H9 (cell line): Measurements from ENCODE around the gene STARD3. TPM values are rescaled to one million over a fixed set of nuclear protein-coding genes. Genes with fewer than 3 reads are reported as not detected.

Source experiments
- DNase-seq: peaks from one replicate; pipeline ENCODE4 v3.0.0-alpha.2; 2017
- H2AFZ ChIP-seq: one replicate; pipeline ENCODE4 v1.6.1; 2013; ENCODE audit warnings: mild to moderate bottlenecking, low read length, control low read depth, moderate library complexity
- H2AK5ac ChIP-seq: 2 replicates; pipeline ENCODE4 v1.6.1; 2013; ENCODE audit warnings: low read length, control low read depth, mixed read lengths; ENCODE audit not compliant: insufficient read length
- H2BK120ac ChIP-seq: one replicate; pipeline ENCODE4 v1.6.1; 2013; ENCODE audit warnings: low read depth, mild to moderate bottlenecking, low read length, control low read depth, inconsistent platforms; ENCODE audit not compliant: poor library complexity, severe bottlenecking
- H2BK12ac ChIP-seq: 2 replicates; pipeline ENCODE4 v1.6.1; 2013; ENCODE audit warnings: low read length, control low read depth, mixed read lengths, low read depth; ENCODE audit not compliant: insufficient read length
- H2BK15ac ChIP-seq: 2 replicates; pipeline ENCODE4 v1.6.1; 2013; ENCODE audit warnings: low read depth, low read length, control low read depth
- H2BK20ac ChIP-seq: one replicate; pipeline ENCODE4 v1.6.1; 2013; ENCODE audit warnings: low read depth, mild to moderate bottlenecking, low read length, control low read depth, inconsistent platforms; ENCODE audit not compliant: poor library complexity, severe bottlenecking
- H2BK5ac ChIP-seq: 2 replicates; pipeline ENCODE4 v1.6.1; 2013; ENCODE audit warnings: low read length, control low read depth, mixed read lengths; ENCODE audit not compliant: insufficient read length
- H3K14ac ChIP-seq: 2 replicates; pipeline ENCODE4 v1.6.1; 2013; ENCODE audit warnings: low read length, control low read depth; ENCODE audit not compliant: insufficient read depth
- H3K18ac ChIP-seq: 2 replicates; pipeline ENCODE4 v1.6.1; 2013; ENCODE audit warnings: low read depth, mild to moderate bottlenecking, mixed read lengths, low read length, control low read depth; ENCODE audit not compliant: insufficient read length
- H3K23ac ChIP-seq: 2 replicates; pipeline ENCODE4 v1.6.1; 2013; ENCODE audit warnings: low read length, control low read depth, mixed read lengths, low read depth; ENCODE audit not compliant: insufficient read length
- H3K23me2 ChIP-seq: 2 replicates; pipeline ENCODE4 v1.6.1; 2013; ENCODE audit warnings: low read depth, mild to moderate bottlenecking, mixed read lengths, low read length, control low read depth; ENCODE audit not compliant: insufficient read length, poor library complexity, severe bottlenecking
- H3K27ac ChIP-seq: 2 replicates; pipeline ENCODE4 v1.5.1; 2013; ENCODE audit warnings: low read length, control low read depth, mixed read lengths, low read depth; ENCODE audit not compliant: insufficient read length
- H3K27me3 ChIP-seq: 2 replicates; pipeline ENCODE4 v1.6.1; 2013; ENCODE audit warnings: low read length, control low read depth, inconsistent platforms; ENCODE audit not compliant: insufficient read depth
- H3K4ac ChIP-seq: 2 replicates; pipeline ENCODE4 v1.6.1; 2013; ENCODE audit warnings: low read depth, mild to moderate bottlenecking, control low read depth, inconsistent platforms, low read length, moderate library complexity
- H3K4me1 ChIP-seq: 2 replicates; pipeline ENCODE4 v1.6.1; 2013; ENCODE audit warnings: low read length, control low read depth, inconsistent platforms; ENCODE audit not compliant: insufficient read depth
- H3K4me2 ChIP-seq: 2 replicates; pipeline ENCODE4 v1.6.1; 2013; ENCODE audit warnings: low read length, control low read depth, mixed read lengths; ENCODE audit not compliant: insufficient read length, insufficient read depth
- H3K56ac ChIP-seq: 2 replicates; pipeline ENCODE4 v1.6.1; 2013; ENCODE audit warnings: low read depth, mild to moderate bottlenecking, mixed read lengths, low read length, control low read depth; ENCODE audit not compliant: insufficient read length
- H3K79me1 ChIP-seq: 2 replicates; pipeline ENCODE4 v1.6.1; 2013; ENCODE audit warnings: low read depth, mild to moderate bottlenecking, moderate library complexity, low read length, control low read depth, inconsistent platforms; ENCODE audit not compliant: insufficient read depth, poor library complexity, severe bottlenecking
- H3K79me2 ChIP-seq: 2 replicates; pipeline ENCODE4 v1.6.1; 2013; ENCODE audit warnings: low read length, control low read depth, inconsistent platforms; ENCODE audit not compliant: insufficient read depth
- H3K9ac ChIP-seq: 2 replicates; pipeline ENCODE4 v1.6.1; 2013; ENCODE audit warnings: low read length, control low read depth, mixed read lengths; ENCODE audit not compliant: insufficient read length; ENCODE audit errors: extremely low read depth
- H3K9me3 ChIP-seq: one replicate; pipeline ENCODE4 v1.6.1; 2013; ENCODE audit warnings: low read depth, low read length, inconsistent platforms; ENCODE audit not compliant: control insufficient read depth
- H3T11ph ChIP-seq: one replicate; pipeline ENCODE4 v1.6.1; 2013; ENCODE audit warnings: mild to moderate bottlenecking, low read length, control low read depth, inconsistent platforms
- H4K20me1 ChIP-seq: one replicate; pipeline ENCODE4 v1.6.1; 2013; ENCODE audit not compliant: control insufficient read depth, insufficient read length, insufficient read depth
- H4K5ac ChIP-seq: 2 replicates; pipeline ENCODE4 v1.6.1; 2013; ENCODE audit warnings: low read depth, mild to moderate bottlenecking, mixed read lengths, low read length, control low read depth; ENCODE audit not compliant: insufficient read length
- H4K8ac ChIP-seq: replicated peaks from 2 replicates; pipeline ENCODE4 v1.6.1; 2013; ENCODE audit warnings: low read length, control low read depth, mixed read lengths, low read depth; ENCODE audit not compliant: insufficient read length
- H4K91ac ChIP-seq: 2 replicates; pipeline ENCODE4 v1.6.1; 2013; ENCODE audit warnings: low read depth, mild to moderate bottlenecking, moderate library complexity, mixed read lengths, low read length, control low read depth; ENCODE audit not compliant: insufficient read length
- H3K27ac Mint-ChIP-seq, 3 experiments: 2 replicates in 2 of 3; 3 replicates in 1 of 3; pipeline ENCODE4 v1.8.0; 2020 to 2021; ENCODE audit warnings: mixed read lengths in 3 of 3, mild to moderate bottlenecking in 1 of 3, moderate library complexity in 1 of 3
- H3K27me3 Mint-ChIP-seq: 2 replicates; pipeline ENCODE4 v1.8.0; 2021; ENCODE audit warnings: low read depth, mild to moderate bottlenecking, moderate library complexity, mixed read lengths
- H3K36me3 Mint-ChIP-seq, 3 experiments: 2 replicates in 2 of 3; 3 replicates in 1 of 3; pipeline ENCODE4 v1.8.0; 2020 to 2021; ENCODE audit warnings: low read depth in 3 of 3, mixed read lengths in 3 of 3; ENCODE audit not compliant: insufficient read depth in 1 of 3
- H3K4me1 Mint-ChIP-seq, 2 experiments: 2 replicates each; pipeline ENCODE4 v1.8.0; 2020; ENCODE audit warnings: mixed read lengths in 2 of 2
- H3K4me3 Mint-ChIP-seq, 2 experiments: 2 replicates in 1 of 2; 3 replicates in 1 of 2; pipeline ENCODE4 v1.8.0; 2020 to 2021; ENCODE audit warnings: mild to moderate bottlenecking in 2 of 2, mixed read lengths in 2 of 2, moderate library complexity in 1 of 2
- H3K9me3 Mint-ChIP-seq, 2 experiments: 2 replicates in 1 of 2; 3 replicates in 1 of 2; pipeline ENCODE4 v1.8.0; 2020; ENCODE audit warnings: mild to moderate bottlenecking in 2 of 2, mixed read lengths in 2 of 2, moderate library complexity in 1 of 2
- WGBS: extraction: QIAGEN DNeasy Blood & Tissue Kit; methylation state at CpG from one replicate; pipeline ENCODE4 v1.1.7; 2013; ENCODE audit warnings: missing lambda C conversion rate, low lambda C conversion rate, mixed read lengths; ENCODE audit not compliant: insufficient read length; ENCODE audit errors: extremely low coverage; 5-methylcytosine and 5-hydroxymethylcytosine counted together
- total RNA-seq: library from RNA; stranded (reverse); gene quantifications from 2 replicates; pipeline ENCODE4 v1.2.1, GENCODE V29; 2021
- TF ChIP-seq, protein P1 (sequence below): fragments of 200-600 bp; sonication (generic); conservative IDR thresholded peaks from 3 replicates; pipeline ENCODE4 v1.8.0; 2021; ENCODE audit warnings: antibody characterized with exemption, mild to moderate bottlenecking

The STARD3 gene
- total RNA-seq, 1 experiment from 2014 or later, result 51.3 TPM

DNA sequence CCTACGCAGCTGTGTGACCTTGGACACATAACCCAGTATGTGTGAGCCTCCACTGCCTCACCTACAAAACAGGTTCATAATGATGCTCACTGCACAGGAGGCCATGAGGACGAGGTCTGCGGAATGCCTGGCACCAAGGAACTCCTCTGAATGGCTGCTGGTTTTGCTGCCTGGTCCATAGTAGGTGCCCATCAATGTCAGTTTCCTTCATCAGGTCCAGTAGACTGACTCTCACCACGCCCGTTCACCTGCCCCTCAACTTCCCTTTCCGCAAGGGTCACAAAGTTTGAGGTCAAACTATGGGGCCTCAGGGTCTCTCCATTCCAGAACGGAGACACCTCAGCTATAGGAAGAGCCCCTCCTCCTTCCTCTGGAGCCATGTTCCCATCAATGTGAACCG, 40.1 kb downstream of the STARD3 start:
- H3K36me3 Mint-ChIP-seq, result peaks cover 3 to 13% (median 8%) of the 10 kb centered on the region in 3 experiments; a peak in 6 of 7 replicates
- peaks cover 6% of the 10 kb centered on the region for H3K27me3 Mint-ChIP-seq
- Histone ChIP-seq H3K4me1 (no peaks in the 10 kb centered on the region), H3K27me3 (no peaks in the 10 kb centered on the region), H3K23me2 (no peaks in the 10 kb centered on the region), H3K18ac (no peak overlapping the region), H4K5ac (no peak overlapping the region), H4K8ac (no peak overlapping the region), H3K79me2 (no peaks in the 10 kb centered on the region), H3K9me3 (no peaks in the 10 kb centered on the region), H3K79me1 (no peaks in the 10 kb centered on the region), H2AK5ac (no peak overlapping the region), H4K20me1 (no peaks in the 10 kb centered on the region), H3K56ac (no peak overlapping the region), H2BK20ac (no peak overlapping the region), H3K14ac (no peak overlapping the region), H3K9ac (no peak overlapping the region), H2BK120ac (no peak overlapping the region), H3T11ph (no peak overlapping the region), H3K23ac (no peak overlapping the region), H2BK12ac (no peak overlapping the region), H3K27ac (no peak overlapping the region), H3K4me2 (no peak overlapping the region), H3K4ac (no peak overlapping the region), H2BK5ac (no peak overlapping the region), H4K91ac (no peak overlapping the region), H2BK15ac (no peak overlapping the region), H2AFZ (no peak overlapping the region)
- H3K4me3 Mint-ChIP-seq, result no peak overlapping the region
- H3K9me3 Mint-ChIP-seq, result no peaks in the 10 kb centered on the region
- DNase-seq, result no peak
- TF ChIP-seq, protein P1, sequence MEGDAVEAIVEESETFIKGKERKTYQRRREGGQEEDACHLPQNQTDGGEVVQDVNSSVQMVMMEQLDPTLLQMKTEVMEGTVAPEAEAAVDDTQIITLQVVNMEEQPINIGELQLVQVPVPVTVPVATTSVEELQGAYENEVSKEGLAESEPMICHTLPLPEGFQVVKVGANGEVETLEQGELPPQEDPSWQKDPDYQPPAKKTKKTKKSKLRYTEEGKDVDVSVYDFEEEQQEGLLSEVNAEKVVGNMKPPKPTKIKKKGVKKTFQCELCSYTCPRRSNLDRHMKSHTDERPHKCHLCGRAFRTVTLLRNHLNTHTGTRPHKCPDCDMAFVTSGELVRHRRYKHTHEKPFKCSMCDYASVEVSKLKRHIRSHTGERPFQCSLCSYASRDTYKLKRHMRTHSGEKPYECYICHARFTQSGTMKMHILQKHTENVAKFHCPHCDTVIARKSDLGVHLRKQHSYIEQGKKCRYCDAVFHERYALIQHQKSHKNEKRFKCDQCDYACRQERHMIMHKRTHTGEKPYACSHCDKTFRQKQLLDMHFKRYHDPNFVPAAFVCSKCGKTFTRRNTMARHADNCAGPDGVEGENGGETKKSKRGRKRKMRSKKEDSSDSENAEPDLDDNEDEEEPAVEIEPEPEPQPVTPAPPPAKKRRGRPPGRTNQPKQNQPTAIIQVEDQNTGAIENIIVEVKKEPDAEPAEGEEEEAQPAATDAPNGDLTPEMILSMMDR, result no peak
- no CpG with 5 or more reads among the region's 8 CpGs for WGBS
- H3K27ac Mint-ChIP-seq, result peak overlapping the region in 1 of 3 experiments; percentile 48; a peak in 1 of 7 replicates
- peaks cover 28 to 31% of the 10 kb centered on the region in 2 experiments for H3K4me1 Mint-ChIP-seq
